HCT116 (cell line): ENCODE data around the gene KIF25. TPM values are rescaled to one million over a fixed set of nuclear protein-coding genes. Genes with fewer than 3 reads are reported as not detected.

ENCODE experiments used
- ATAC-seq: fragments of 200-7000 bp; cut with Tn5 transposase; 2 replicates; pipeline ENCODE4 v1.9.1; 2020; ENCODE audit warnings: mild to moderate bottlenecking, moderate library complexity
- BruUV-seq: library from RNA; stranded (reverse); fragments of 400-500 nt; replicated peaks from 2 replicates; lab custom pipeline; 2021; lab: Mats Ljungman, UMichigan
- CTCF ChIA-PET: fragments of 300-600 bp; sonication (Branson Sonifier 250); formaldehyde crosslinking; loops from one replicate; lab custom pipeline; 2021; ENCODE audit warnings: antibody characterized with exemption; lab: Charles Lee
- POLR2A ChIA-PET: fragments of 300-600, 350-600 bp; sonication (Branson Sonifier 250); formaldehyde crosslinking; loops from one replicate; lab custom pipeline; 2021; ENCODE audit warnings: antibody characterized with exemption; lab: Charles Lee
- RAD21 ChIA-PET, 2 experiments: fragments of 300-600 bp; sonication (Branson Sonifier 250); formaldehyde crosslinking; loops; one replicate each; lab custom pipeline; 2023; ENCODE audit warnings: low total read pairs in 2 of 2; ENCODE audit not compliant: uncharacterized antibody in 2 of 2, unreplicated experiment in 2 of 2, low non-redundant PET in 1 of 2; lab: Charles Lee
- DNase-seq: peaks from one replicate; pipeline ENCODE4 v3.0.0-alpha.2; 2010; ENCODE audit warnings: low read depth, low spot score
- H2AFZ ChIP-seq: fragments of 200-600 bp; shearing (Covaris generic), sonication (generic); 2 replicates; pipeline ENCODE4 v1.6.1; 2017; ENCODE audit warnings: low read depth, mixed run types, mixed read lengths, antibody characterized with exemption, low read length; ENCODE audit not compliant: poor library complexity, severe bottlenecking
- H3K27ac ChIP-seq: 2 replicates; pipeline ENCODE4 v1.5.1; 2012; ENCODE audit warnings: low read depth, low read length
- H3K27me3 ChIP-seq: fragments of 200-600 bp; sonication (generic); 2 replicates; pipeline ENCODE4 v1.6.1; 2016; ENCODE audit warnings: mixed run types, low read length, mixed read lengths; ENCODE audit not compliant: insufficient read depth
- H3K36me3 ChIP-seq, 2 experiments: fragments of 200-500 bp in 1 of 2; fragments of 200-600 bp in 1 of 2; sonication (Bioruptor generic) in 1 of 2; sonication (generic) in 1 of 2; 2 replicates each; pipeline versions ENCODE4 v1.5.1 to v1.6.1; 2014 to 2016; ENCODE audit warnings: low read length in 2 of 2, inconsistent platforms in 1 of 2, mixed read lengths in 1 of 2, mixed run types in 1 of 2; ENCODE audit not compliant: insufficient read depth in 2 of 2, control insufficient read depth in 1 of 2
- H3K4me1 ChIP-seq, 2 experiments: fragments of 200-600 bp in 1 of 2; sonication (generic) in 1 of 2; 2 replicates each; pipeline versions ENCODE4 v1.5.1 to v1.6.1; 2012 to 2017; ENCODE audit warnings: low read length in 2 of 2, inconsistent platforms in 1 of 2, mild to moderate bottlenecking in 1 of 2, mixed read lengths in 1 of 2, mixed run types in 1 of 2, moderate library complexity in 1 of 2; ENCODE audit not compliant: insufficient read depth in 2 of 2, control insufficient read depth in 1 of 2
- H3K4me2 ChIP-seq: fragments of 200-600 bp; sonication (generic); 2 replicates; pipeline ENCODE4 v1.6.1; 2017; ENCODE audit warnings: mixed run types, low read length, mixed read lengths
- H3K4me3 ChIP-seq, 2 experiments: fragments of 200-600 bp in 1 of 2; sonication (generic) in 1 of 2; replicated peaks in 1 of 2; 2 replicates each; pipeline ENCODE4 v1.5.1; 2011 to 2016; ENCODE audit warnings: low read length in 2 of 2, control low read depth in 1 of 2, low read depth in 1 of 2, mild to moderate bottlenecking in 1 of 2, mixed read lengths in 1 of 2, mixed run types in 1 of 2
- H3K79me2 ChIP-seq: fragments of 200-600 bp; sonication (generic); 2 replicates; pipeline ENCODE4 v1.6.1; 2017; ENCODE audit warnings: mild to moderate bottlenecking, mixed run types, low read length, moderate library complexity, mixed read lengths; ENCODE audit not compliant: insufficient read depth
- H3K9ac ChIP-seq: fragments of 200-600 bp; sonication (generic); 2 replicates; pipeline ENCODE4 v1.6.1; 2016; ENCODE audit warnings: low read length, mixed read lengths
- H3K9me2 ChIP-seq: fragments of 200-600 bp; sonication (generic), shearing (Covaris generic); 2 replicates; pipeline ENCODE4 v1.6.1; 2017; ENCODE audit warnings: mixed run types, mild to moderate bottlenecking, moderate library complexity; ENCODE audit not compliant: insufficient read depth
- H3K9me3 ChIP-seq, 2 experiments: fragments of 200-500 bp in 1 of 2; fragments of 200-600 bp in 1 of 2; sonication (Bioruptor generic) in 1 of 2; sonication (generic) in 1 of 2; 2 replicates each; pipeline ENCODE4 v1.6.1; 2014 to 2017; ENCODE audit warnings: low read length in 2 of 2, mixed read lengths in 2 of 2, inconsistent platforms in 1 of 2, low read depth in 1 of 2, mild to moderate bottlenecking in 1 of 2, mixed run types in 1 of 2, moderate library complexity in 1 of 2; ENCODE audit not compliant: control insufficient read depth in 1 of 2, insufficient read depth in 1 of 2
- H4K20me1 ChIP-seq: fragments of 200-600 bp; sonication (generic), shearing (Covaris generic); 2 replicates; pipeline ENCODE4 v1.6.1; 2017; ENCODE audit warnings: mixed run types, mild to moderate bottlenecking, moderate library complexity; ENCODE audit not compliant: insufficient read depth
- CBX3 ChIP-seq: IDR thresholded peaks from 2 replicates; pipeline ENCODE4 v1.6.1; 2012; ENCODE audit warnings: low read depth
- EGR1 ChIP-seq: IDR thresholded peaks from 2 replicates; pipeline ENCODE4 v1.6.1; 2012; ENCODE audit warnings: low read depth
- EZH2phosphoT487 ChIP-seq: fragments of 200-600 bp; IDR thresholded peaks from 2 replicates; pipeline ENCODE4 v1.6.1; 2018; ENCODE audit warnings: antibody characterized with exemption, borderline replicate concordance
- POLR2AphosphoS5 ChIP-seq: IDR thresholded peaks from 2 replicates; pipeline ENCODE4 v1.6.1; 2011; ENCODE audit warnings: mild to moderate bottlenecking, low read depth, low read length, moderate library complexity
- RAD21 ChIP-seq: IDR thresholded peaks from 2 replicates; pipeline ENCODE4 v1.6.1; 2012; ENCODE audit warnings: low read depth, mild to moderate bottlenecking
- YY1 ChIP-seq: IDR thresholded peaks from 2 replicates; pipeline ENCODE4 v1.6.1; 2011; ENCODE audit warnings: low read length, low read depth, moderate library complexity, mild to moderate bottlenecking; ENCODE audit not compliant: insufficient replicate concordance; ENCODE audit errors: extremely low read depth
- ZFX ChIP-seq: fragments of 450-650 bp; IDR thresholded peaks from 2 replicates; pipeline ENCODE4 v1.6.1; 2017
- intact Hi-C: fragments of 100-400 bp; cut with micrococcal nuclease; formaldehyde crosslinking; loops from 2 replicates; pipeline ENCODE4 v1.10.0; 2022
- total RNA-seq: library from RNA; stranded (reverse); gene quantifications from one replicate; pipeline ENCODE4 v1.2.1, GENCODE V29; 2021; ENCODE audit not compliant: unreplicated experiment
- TF ChIP-seq, protein P1 (sequence below): IDR thresholded peaks from 2 replicates; pipeline ENCODE4 v1.6.1; 2012; ENCODE audit warnings: low read depth
- TF ChIP-seq, protein P2 (sequence below): IDR thresholded peaks from 2 replicates; pipeline ENCODE4 v1.6.1; 2011; ENCODE audit warnings: mild to moderate bottlenecking, low read length, moderate library complexity; ENCODE audit not compliant: insufficient replicate concordance; ENCODE audit errors: extremely low read depth
- TF ChIP-seq, protein P3 (sequence below): IDR thresholded peaks from 2 replicates; pipeline ENCODE4 v1.6.1; 2012
- TF ChIP-seq, protein P4 (sequence below): IDR thresholded peaks from 2 replicates; pipeline ENCODE4 v1.6.1; 2012

KIF25 gene
- total RNA-seq, 1 experiment from 2014 or later: not detected

DNA sequence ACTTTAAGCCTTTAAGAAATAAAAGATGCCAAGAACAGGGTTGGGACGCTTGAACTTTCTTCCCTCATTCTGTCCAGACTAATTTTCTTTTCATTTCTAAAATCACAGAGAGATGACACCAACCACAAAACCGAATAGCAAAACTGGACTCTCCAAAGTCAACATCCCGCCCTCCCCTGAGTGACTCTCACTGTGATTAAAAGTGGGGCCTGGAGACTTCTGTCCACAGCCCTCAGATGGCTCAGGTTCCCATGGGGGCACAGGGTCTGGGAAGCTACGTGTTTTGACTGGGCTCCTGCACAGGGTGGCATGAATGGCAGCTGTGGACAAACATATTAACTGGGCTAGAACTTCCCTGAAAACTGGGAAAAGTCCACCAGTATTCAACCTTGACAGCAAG lies 75.3 kb downstream of the KIF25 start:
- ChIA-PET RAD21 (no interaction called here), CTCF (no interaction called here)
- Histone ChIP-seq H3K9me3 (no peaks in the 10 kb centered on the region), H3K9ac (no peak overlapping the region), H2AFZ (no peak overlapping the region), H4K20me1 (no peaks in the 10 kb centered on the region), H3K27ac (no peak overlapping the region), H3K9me2 (no peaks in the 10 kb centered on the region), H3K36me3 (no peaks in the 10 kb centered on the region), H3K4me2 (no peak overlapping the region), H3K79me2 (no peaks in the 10 kb centered on the region), H3K27me3 (no peaks in the 10 kb centered on the region)
- intact Hi-C loops: loop anchor here (5.0 kb wide), 1 partner anchor 45 kb away; no protein-coding TSS in a partner anchor
- TF ChIP-seq EGR1: no peak
- TF ChIP-seq, protein P1, sequence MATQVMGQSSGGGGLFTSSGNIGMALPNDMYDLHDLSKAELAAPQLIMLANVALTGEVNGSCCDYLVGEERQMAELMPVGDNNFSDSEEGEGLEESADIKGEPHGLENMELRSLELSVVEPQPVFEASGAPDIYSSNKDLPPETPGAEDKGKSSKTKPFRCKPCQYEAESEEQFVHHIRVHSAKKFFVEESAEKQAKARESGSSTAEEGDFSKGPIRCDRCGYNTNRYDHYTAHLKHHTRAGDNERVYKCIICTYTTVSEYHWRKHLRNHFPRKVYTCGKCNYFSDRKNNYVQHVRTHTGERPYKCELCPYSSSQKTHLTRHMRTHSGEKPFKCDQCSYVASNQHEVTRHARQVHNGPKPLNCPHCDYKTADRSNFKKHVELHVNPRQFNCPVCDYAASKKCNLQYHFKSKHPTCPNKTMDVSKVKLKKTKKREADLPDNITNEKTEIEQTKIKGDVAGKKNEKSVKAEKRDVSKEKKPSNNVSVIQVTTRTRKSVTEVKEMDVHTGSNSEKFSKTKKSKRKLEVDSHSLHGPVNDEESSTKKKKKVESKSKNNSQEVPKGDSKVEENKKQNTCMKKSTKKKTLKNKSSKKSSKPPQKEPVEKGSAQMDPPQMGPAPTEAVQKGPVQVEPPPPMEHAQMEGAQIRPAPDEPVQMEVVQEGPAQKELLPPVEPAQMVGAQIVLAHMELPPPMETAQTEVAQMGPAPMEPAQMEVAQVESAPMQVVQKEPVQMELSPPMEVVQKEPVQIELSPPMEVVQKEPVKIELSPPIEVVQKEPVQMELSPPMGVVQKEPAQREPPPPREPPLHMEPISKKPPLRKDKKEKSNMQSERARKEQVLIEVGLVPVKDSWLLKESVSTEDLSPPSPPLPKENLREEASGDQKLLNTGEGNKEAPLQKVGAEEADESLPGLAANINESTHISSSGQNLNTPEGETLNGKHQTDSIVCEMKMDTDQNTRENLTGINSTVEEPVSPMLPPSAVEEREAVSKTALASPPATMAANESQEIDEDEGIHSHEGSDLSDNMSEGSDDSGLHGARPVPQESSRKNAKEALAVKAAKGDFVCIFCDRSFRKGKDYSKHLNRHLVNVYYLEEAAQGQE: no peak
- no peak for TF ChIP-seq POLR2AphosphoS5
- TF ChIP-seq, protein P2, sequence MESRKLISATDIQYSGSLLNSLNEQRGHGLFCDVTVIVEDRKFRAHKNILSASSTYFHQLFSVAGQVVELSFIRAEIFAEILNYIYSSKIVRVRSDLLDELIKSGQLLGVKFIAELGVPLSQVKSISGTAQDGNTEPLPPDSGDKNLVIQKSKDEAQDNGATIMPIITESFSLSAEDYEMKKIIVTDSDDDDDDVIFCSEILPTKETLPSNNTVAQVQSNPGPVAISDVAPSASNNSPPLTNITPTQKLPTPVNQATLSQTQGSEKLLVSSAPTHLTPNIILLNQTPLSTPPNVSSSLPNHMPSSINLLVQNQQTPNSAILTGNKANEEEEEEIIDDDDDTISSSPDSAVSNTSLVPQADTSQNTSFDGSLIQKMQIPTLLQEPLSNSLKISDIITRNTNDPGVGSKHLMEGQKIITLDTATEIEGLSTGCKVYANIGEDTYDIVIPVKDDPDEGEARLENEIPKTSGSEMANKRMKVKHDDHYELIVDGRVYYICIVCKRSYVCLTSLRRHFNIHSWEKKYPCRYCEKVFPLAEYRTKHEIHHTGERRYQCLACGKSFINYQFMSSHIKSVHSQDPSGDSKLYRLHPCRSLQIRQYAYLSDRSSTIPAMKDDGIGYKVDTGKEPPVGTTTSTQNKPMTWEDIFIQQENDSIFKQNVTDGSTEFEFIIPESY: no peak
- TF ChIP-seq YY1: no peak
- no peak for TF ChIP-seq RAD21
- TF ChIP-seq, protein P3, sequence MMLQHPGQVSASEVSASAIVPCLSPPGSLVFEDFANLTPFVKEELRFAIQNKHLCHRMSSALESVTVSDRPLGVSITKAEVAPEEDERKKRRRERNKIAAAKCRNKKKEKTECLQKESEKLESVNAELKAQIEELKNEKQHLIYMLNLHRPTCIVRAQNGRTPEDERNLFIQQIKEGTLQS: no peak
- TF ChIP-seq, protein P4, sequence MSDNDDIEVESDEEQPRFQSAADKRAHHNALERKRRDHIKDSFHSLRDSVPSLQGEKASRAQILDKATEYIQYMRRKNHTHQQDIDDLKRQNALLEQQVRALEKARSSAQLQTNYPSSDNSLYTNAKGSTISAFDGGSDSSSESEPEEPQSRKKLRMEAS: no peak
- no peak for TF ChIP-seq CBX3
- no peak for TF ChIP-seq ZFX
- no peak for TF ChIP-seq EZH2phosphoT487
- TF ChIP-seq, all 23 proteins: peak for 0
- DNase-seq (no peak), ATAC-seq (no peak)
- no peaks in the 10 kb centered on the region for H3K4me1 ChIP-seq
- H3K4me3 ChIP-seq: no peak overlapping the region
- POLR2A ChIA-PET: no interaction called here
- BruUV-seq: no TSS peak
